Measurements from ENCODE around the gene ARID5A.

DNA sequence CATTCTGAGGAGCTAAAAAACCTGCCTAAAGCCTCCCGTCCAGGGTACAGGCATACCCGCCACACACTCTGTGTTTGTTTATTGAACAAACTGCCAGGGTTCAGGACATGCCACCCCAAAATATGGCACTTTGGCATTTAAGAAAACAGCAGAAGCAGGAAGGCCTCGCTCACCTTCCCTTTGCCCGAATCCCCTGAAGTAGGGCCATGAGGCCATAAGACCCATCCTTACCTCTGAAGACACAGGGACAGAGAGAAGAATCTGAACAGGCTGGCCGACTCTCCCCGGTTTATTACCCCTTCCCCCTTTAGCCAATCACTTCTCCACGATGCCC, 29.7 kb upstream of the ARID5A start:
- TF ChIP-seq POLR2A (IDR thresholded peaks at IDR 0.05) (no peak), CTCF (IDR thresholded peaks at IDR 0.05) (no peak)
